Caco-2 (cell line): ENCODE measurements around the gene TMPRSS6. TPM values are rescaled to one million over a fixed set of nuclear protein-coding genes. Genes with fewer than 3 reads are reported as not detected.

ENCODE experiments used
- BruUV-seq: library from RNA; stranded (reverse); fragments of 400-500 nt; replicated peaks from 2 replicates; lab custom pipeline; 2021; lab: Mats Ljungman, UMichigan
- CTCF ChIA-PET: fragments of 300-600 bp; sonication (Branson Sonifier 250); formaldehyde crosslinking; loops from one replicate; lab custom pipeline; 2022; ENCODE audit warnings: antibody characterized with exemption; lab: Charles Lee
- POLR2A ChIA-PET: fragments of 300-600 bp; sonication (Branson Sonifier 250); formaldehyde crosslinking; loops from one replicate; lab custom pipeline; 2022; ENCODE audit warnings: antibody characterized with exemption; lab: Charles Lee
- DNase-seq, 2 experiments: peaks; one replicate each; pipeline versions ENCODE4 v3.0.0 to v3.0.0-alpha.2; 2020 to 2022
- H3K27me3 ChIP-seq: replicated peaks from 2 replicates; pipeline ENCODE4 v1.6.0; 2011; ENCODE audit warnings: low read length; ENCODE audit not compliant: control insufficient read depth, insufficient read depth
- H3K36me3 ChIP-seq: 2 replicates; pipeline ENCODE4 v1.5.1; 2011; ENCODE audit warnings: low read length; ENCODE audit not compliant: control insufficient read depth, insufficient read depth
- H3K4me1 ChIP-seq: fragments of 250-450 bp; sonication (Bioruptor Pico); 2 replicates; pipeline ENCODE4 v1.5.1; 2020; ENCODE audit warnings: mild to moderate bottlenecking
- H3K4me3 ChIP-seq: 2 replicates; pipeline ENCODE4 v1.5.1; 2011; ENCODE audit warnings: low read depth, mild to moderate bottlenecking, control low read depth, low read length
- H3K9me3 ChIP-seq: fragments of 250-450 bp; sonication (Bioruptor Pico); 2 replicates; pipeline ENCODE4 v1.5.1; 2020; ENCODE audit warnings: mild to moderate bottlenecking, moderate library complexity
- H3K27ac Mint-ChIP-seq: one replicate; pipeline ENCODE4 v1.8.0; 2022; ENCODE audit warnings: mixed read lengths; ENCODE audit not compliant: unreplicated experiment
- H3K27me3 Mint-ChIP-seq: one replicate; pipeline ENCODE4 v1.8.0; 2022; ENCODE audit warnings: mixed read lengths; ENCODE audit not compliant: insufficient read depth, unreplicated experiment
- H3K36me3 Mint-ChIP-seq: one replicate; pipeline ENCODE4 v1.8.0; 2022; ENCODE audit warnings: mild to moderate bottlenecking, mixed read lengths; ENCODE audit not compliant: insufficient read depth, unreplicated experiment
- H3K4me1 Mint-ChIP-seq: one replicate; pipeline ENCODE4 v1.8.0; 2022; ENCODE audit warnings: low read depth, mixed read lengths; ENCODE audit not compliant: unreplicated experiment
- H3K4me3 Mint-ChIP-seq: one replicate; pipeline ENCODE4 v1.8.0; 2022; ENCODE audit warnings: mild to moderate bottlenecking, moderate library complexity, mixed read lengths; ENCODE audit not compliant: unreplicated experiment
- H3K9me3 Mint-ChIP-seq: one replicate; pipeline ENCODE4 v1.8.0; 2022; ENCODE audit warnings: mixed read lengths; ENCODE audit not compliant: unreplicated experiment
- intact Hi-C: fragments of 100-400 bp; cut with micrococcal nuclease; formaldehyde crosslinking; loops from one replicate; pipeline ENCODE4 v1.10.0; 2022; ENCODE audit not compliant: unreplicated experiment
- total RNA-seq: library from RNA; stranded (reverse); gene quantifications from 2 replicates; pipeline ENCODE4 v1.2.3, GENCODE V29; 2022
- TF ChIP-seq, protein P1 (sequence below), 2 experiments: fragments of 200-600 bp in 1 of 2; IDR thresholded peaks; 1 replicate in 1 of 2; 2 replicates in 1 of 2; pipeline versions ENCODE4 v1.5.1 to v1.8.0; 2011 to 2022; ENCODE audit warnings: antibody characterized with exemption in 1 of 2, control low read depth in 1 of 2, inconsistent platforms in 1 of 2, low read depth in 1 of 2, low read length in 1 of 2, mild to moderate bottlenecking in 1 of 2, moderate library complexity in 1 of 2; ENCODE audit not compliant: insufficient read depth in 1 of 2, severe bottlenecking in 1 of 2, unreplicated experiment in 1 of 2

TMPRSS6 gene
- total RNA-seq, 1 experiment from 2014 or later, result 1.6 TPM

DNA sequence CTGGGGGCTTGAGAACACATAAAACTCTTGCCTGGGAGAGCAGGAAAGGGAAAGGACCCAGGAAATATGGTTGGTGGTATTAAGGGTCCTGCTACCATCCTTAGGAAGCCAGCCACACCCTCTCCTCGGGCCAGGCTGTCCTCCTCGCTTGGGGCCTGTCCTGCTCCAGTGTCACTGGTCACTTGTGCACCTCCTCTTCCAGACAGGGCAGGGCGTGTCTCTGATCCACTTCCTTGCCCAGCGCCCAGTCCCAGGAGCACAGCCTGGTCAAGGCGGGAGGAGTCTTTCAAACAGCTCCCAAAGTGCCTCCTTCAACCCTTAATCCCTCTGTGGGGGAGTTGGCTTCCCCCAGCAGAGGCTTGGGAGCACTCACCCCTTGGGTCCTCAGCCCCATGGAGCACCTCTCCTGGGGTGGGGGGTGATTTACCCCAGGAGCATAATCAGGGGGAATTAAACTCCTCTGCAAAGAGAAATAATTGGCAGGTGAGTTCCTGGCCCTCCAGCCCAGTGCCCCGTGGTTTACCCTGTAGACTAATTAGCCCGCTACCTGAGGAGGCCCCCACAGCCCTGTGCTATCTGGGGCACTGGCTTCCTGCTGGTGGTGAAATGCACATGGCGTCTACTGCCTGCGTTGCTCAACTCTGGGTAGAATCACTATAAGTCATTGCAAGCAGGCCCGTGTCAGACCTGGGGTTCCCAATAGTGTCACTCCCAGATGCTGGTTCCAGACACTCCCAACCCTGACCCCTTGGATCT is 8.0 kb downstream of the TMPRSS6 start:
- Mint-ChIP-seq H3K27ac (no peak overlapping the region), H3K27me3 (no peaks in the 10 kb centered on the region), H3K9me3 (no peaks in the 10 kb centered on the region), H3K4me3 (no peak overlapping the region), H3K36me3 (no peaks in the 10 kb centered on the region), H3K4me1 (peaks cover 16% of the 10 kb centered on the region)
- Histone ChIP-seq H3K27me3 (no peaks in the 10 kb centered on the region), H3K9me3 (no peaks in the 10 kb centered on the region), H3K4me1 (peaks cover 11% of the 10 kb centered on the region), H3K36me3 (no peaks in the 10 kb centered on the region), H3K4me3 (no peak overlapping the region)
- no peak for DNase-seq
- CTCF ChIA-PET, result no interaction called here
- BruUV-seq, result no TSS peak
- intact Hi-C loops, result no loop called here
- POLR2A ChIA-PET, result no interaction called here
- TF ChIP-seq, protein P1, sequence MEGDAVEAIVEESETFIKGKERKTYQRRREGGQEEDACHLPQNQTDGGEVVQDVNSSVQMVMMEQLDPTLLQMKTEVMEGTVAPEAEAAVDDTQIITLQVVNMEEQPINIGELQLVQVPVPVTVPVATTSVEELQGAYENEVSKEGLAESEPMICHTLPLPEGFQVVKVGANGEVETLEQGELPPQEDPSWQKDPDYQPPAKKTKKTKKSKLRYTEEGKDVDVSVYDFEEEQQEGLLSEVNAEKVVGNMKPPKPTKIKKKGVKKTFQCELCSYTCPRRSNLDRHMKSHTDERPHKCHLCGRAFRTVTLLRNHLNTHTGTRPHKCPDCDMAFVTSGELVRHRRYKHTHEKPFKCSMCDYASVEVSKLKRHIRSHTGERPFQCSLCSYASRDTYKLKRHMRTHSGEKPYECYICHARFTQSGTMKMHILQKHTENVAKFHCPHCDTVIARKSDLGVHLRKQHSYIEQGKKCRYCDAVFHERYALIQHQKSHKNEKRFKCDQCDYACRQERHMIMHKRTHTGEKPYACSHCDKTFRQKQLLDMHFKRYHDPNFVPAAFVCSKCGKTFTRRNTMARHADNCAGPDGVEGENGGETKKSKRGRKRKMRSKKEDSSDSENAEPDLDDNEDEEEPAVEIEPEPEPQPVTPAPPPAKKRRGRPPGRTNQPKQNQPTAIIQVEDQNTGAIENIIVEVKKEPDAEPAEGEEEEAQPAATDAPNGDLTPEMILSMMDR (IDR thresholded peaks at IDR 0.05; ENCODE audit: insufficient read depth in 1 of 2, low read depth in 1 of 2, low read length in 1 of 2, severe bottlenecking in 1 of 2, unreplicated experiment in 1 of 2), result no peak

DNA sequence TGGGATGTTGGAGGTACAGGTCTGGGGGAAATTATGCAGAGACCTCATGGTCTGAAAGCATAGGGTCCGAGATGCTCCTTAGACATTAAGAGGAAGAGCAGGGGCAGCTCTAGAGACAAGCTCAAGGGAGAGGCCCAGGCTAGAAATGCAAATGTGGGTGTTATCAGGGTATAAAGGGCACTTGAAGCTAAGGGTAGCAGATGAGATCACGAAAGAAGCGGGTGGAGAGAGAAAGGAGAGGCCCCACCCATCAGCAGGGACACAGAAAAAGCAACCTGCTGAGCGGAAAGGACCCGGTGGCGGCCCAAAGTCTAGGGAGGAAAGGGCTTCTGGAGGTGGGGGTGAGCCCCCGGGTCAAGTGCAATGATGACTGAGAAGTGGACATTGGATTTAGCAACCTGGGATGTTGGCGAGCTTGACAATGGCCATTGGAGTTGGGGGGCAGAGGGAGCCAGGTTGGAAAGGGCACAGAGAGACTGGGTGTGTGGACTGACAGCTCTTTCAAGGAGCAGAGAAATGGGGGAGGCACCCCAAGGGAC is 8.9 kb downstream of the TMPRSS6 start:
- no peak overlapping the region for H3K4me3 Mint-ChIP-seq
- H3K9me3 ChIP-seq, result no peaks in the 10 kb centered on the region
- H3K36me3 Mint-ChIP-seq, result no peaks in the 10 kb centered on the region
- no peak overlapping the region for H3K27ac Mint-ChIP-seq
- BruUV-seq, result no TSS peak
- CTCF ChIA-PET, result interaction anchor here (0.7 kb wide), 3 partner anchors 21 to 99 kb away, joined by 3 to 7 read pairs (median 3); no protein-coding TSS in a partner anchor
- TF ChIP-seq, protein P1 (IDR thresholded peaks at IDR 0.05; ENCODE audit: insufficient read depth in 1 of 2, low read depth in 1 of 2, low read length in 1 of 2, severe bottlenecking in 1 of 2, unreplicated experiment in 1 of 2), result no peak
- no peaks in the 10 kb centered on the region for H3K27me3 Mint-ChIP-seq
- intact Hi-C loops, result no loop called here
- no peaks in the 10 kb centered on the region for H3K9me3 Mint-ChIP-seq
- peaks cover 16% of the 10 kb centered on the region for H3K4me1 Mint-ChIP-seq
- H3K36me3 ChIP-seq, result no peaks in the 10 kb centered on the region
- no peak for DNase-seq
- no peaks in the 10 kb centered on the region for H3K27me3 ChIP-seq
- POLR2A ChIA-PET, result no interaction called here
- peaks cover 11% of the 10 kb centered on the region for H3K4me1 ChIP-seq
- H3K4me3 ChIP-seq, result no peak overlapping the region

DNA sequence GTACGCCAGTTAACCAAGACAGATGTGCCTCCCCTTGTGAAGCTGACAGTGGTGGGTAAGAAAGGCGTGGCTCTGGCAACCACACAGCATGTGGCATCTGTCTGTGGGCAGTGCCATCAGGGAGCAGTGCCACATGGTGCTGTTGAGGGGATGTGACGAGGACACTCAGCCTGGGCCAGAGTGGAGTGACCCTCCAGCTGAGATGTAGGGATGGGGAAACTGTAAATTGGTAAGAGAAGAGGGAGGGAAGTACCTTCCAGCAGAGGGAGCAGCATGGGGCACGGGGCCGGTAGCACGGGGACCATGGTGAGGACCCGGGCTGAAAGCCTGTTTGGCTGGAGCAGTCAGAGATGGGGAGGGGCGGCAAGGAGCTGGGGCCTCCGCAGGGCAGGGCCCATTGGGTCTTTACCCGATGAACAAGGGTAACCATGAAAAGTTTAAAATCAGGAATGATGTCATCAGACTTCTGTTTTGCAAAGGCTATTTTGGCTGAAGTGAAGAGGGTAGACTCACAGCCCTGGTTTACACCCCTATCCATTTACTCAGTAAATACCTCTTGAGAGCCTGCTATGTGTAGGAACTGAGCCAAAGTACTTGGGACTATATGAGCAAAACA is 10.4 kb downstream of the TMPRSS6 start:
- TF ChIP-seq, protein P1 (IDR thresholded peaks at IDR 0.05; ENCODE audit: insufficient read depth in 1 of 2, low read depth in 1 of 2, low read length in 1 of 2, severe bottlenecking in 1 of 2, unreplicated experiment in 1 of 2), result peak in 1 of 2 experiments; percentile 7
- ChIA-PET POLR2A (no interaction called here), CTCF (no interaction called here)
- H3K36me3 ChIP-seq, result no peaks in the 10 kb centered on the region
- Mint-ChIP-seq H3K36me3 (no peaks in the 10 kb centered on the region), H3K4me3 (no peak overlapping the region), H3K4me1 (peaks cover 24% of the 10 kb centered on the region), H3K9me3 (no peaks in the 10 kb centered on the region), H3K27ac (peak overlapping the region; percentile 20), H3K27me3 (peaks cover 4% of the 10 kb centered on the region)
- no TSS peak for BruUV-seq
- H3K9me3 ChIP-seq, result no peaks in the 10 kb centered on the region
- intact Hi-C loops, result no loop called here
- H3K27me3 ChIP-seq, result no peaks in the 10 kb centered on the region
- no peak for DNase-seq
- H3K4me1 ChIP-seq, result peaks cover 11% of the 10 kb centered on the region
- no peak overlapping the region for H3K4me3 ChIP-seq
